ENCODE data around the gene RNF175.
A peak's percentile ranks its signal among the peaks of the same experiment; 100 is the strongest.

RNF175 gene

GRCh38 chr4:153755186-153755585 lies 4.6 kb downstream of the RNF175 start:
- TF ChIP-seq CTCF (IDR thresholded peaks at IDR 0.05; ENCODE audit: control insufficient read depth, extremely low read depth, insufficient read depth): no peak
- H3K4me3 ChIP-seq (ENCODE audit: low read depth, low read length): no peak overlapping the region
- no peak for DNase-seq (ENCODE audit: low read depth)

- peak; percentile 84 for TF ChIP-seq CTCF (IDR thresholded peaks at IDR 0.05; ENCODE audit: control insufficient read depth, extremely low read depth, insufficient read depth)
- no peak overlapping the region for H3K4me3 ChIP-seq (ENCODE audit: low read depth, low read length)
- peak; percentile 34 for DNase-seq (ENCODE audit: low read depth)
Observed at GRCh38 chr4:153750197-153750817, 9.5 kb downstream of the RNF175 start.

- H3K4me3 ChIP-seq (ENCODE audit: low read depth, low read length): no peak overlapping the region
- no peak for TF ChIP-seq CTCF (IDR thresholded peaks at IDR 0.05; ENCODE audit: control insufficient read depth, extremely low read depth, insufficient read depth)
- DNase-seq (ENCODE audit: low read depth): no peak
Observed at GRCh38 chr4:153748378-153748777, 11.4 kb downstream of the RNF175 start.

- no peak for TF ChIP-seq CTCF (IDR thresholded peaks at IDR 0.05; ENCODE audit: control insufficient read depth, extremely low read depth, insufficient read depth)
- H3K4me3 ChIP-seq (ENCODE audit: low read depth, low read length): no peak overlapping the region
- DNase-seq (ENCODE audit: low read depth): no peak
Observed at GRCh38 chr4:153747406-153747955, 12.3 kb downstream of the RNF175 start.

DNA sequence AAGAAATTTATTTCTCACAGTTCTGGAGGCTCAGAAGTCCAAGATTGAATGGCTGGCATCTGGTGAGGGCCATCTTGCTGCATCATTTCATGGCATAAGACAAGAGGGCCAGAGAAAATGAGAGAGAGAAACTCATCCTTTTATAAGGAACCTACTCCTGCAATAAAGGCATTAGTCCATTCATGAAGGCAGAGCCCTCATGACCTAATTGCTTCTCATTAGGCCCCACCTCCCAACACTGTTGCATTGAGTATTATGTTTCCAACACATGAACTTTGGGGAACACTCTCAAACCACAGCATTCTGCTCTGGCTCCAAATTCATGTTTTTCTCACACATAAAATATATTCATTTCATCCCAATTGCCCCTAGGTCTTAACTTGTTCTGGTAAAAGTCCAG lies 14.2 kb downstream of the RNF175 start:
- TF ChIP-seq CTCF (IDR thresholded peaks at IDR 0.05; ENCODE audit: control insufficient read depth, extremely low read depth, insufficient read depth): no peak
- no peak for DNase-seq (ENCODE audit: low read depth)
- no peak overlapping the region for H3K4me3 ChIP-seq (ENCODE audit: low read depth, low read length)

GRCh38 chr4:153741541-153741940 lies 18.3 kb downstream of the RNF175 start:
- no peak for DNase-seq (ENCODE audit: low read depth)
- TF ChIP-seq CTCF (IDR thresholded peaks at IDR 0.05; ENCODE audit: control insufficient read depth, extremely low read depth, insufficient read depth): no peak
- no peak overlapping the region for H3K4me3 ChIP-seq (ENCODE audit: low read depth, low read length)
